HepG2 (cell line): ENCODE results near the gene CRY1. TPM values are rescaled to one million over a fixed set of nuclear protein-coding genes. Genes with fewer than 3 reads are reported as not detected.

Experiments
- ATAC-seq: fragments of 200-7000 bp; cut with Tn5 transposase; 3 replicates; pipeline ENCODE4 v1.9.1; 2020; ENCODE audit warnings: mild to moderate bottlenecking, moderate library complexity
- BruUV-seq: library from RNA; stranded (reverse); fragments of 400-500 nt; replicated peaks from 2 replicates; lab custom pipeline; 2021; lab: Mats Ljungman, UMichigan
- CTCF ChIA-PET: fragments of 300-600 bp; formaldehyde crosslinking; extraction: SDS; loops from one replicate; lab custom pipeline; 2021; ENCODE audit warnings: low total read pairs, inconsistent platforms, low intra/inter-chr PET ratio; lab: Yijun Ruan, JAX
- POLR2A ChIA-PET: fragments of 350-600 bp; sonication (Branson Sonifier 250); formaldehyde crosslinking; loops from one replicate; lab custom pipeline; 2020; ENCODE audit warnings: antibody characterized with exemption, inconsistent platforms; lab: Yijun Ruan, JAX
- DNase-seq: peaks from one replicate; pipeline ENCODE4 v3.0.0-alpha.2; 2015; ENCODE audit warnings: low spot score
- FAIRE-seq: peaks from 3 replicates; lab custom pipeline; 2011; peaks lifted over from hg19 to GRCh38; lab: Jason Lieb, UNC
- H2AFZ ChIP-seq: one replicate; pipeline ENCODE4 v1.6.1; 2011; ENCODE audit warnings: low read length, inconsistent platforms
- H3K27ac ChIP-seq: fragments of 300-600 bp; 3 replicates; pipeline ENCODE4 v1.8.0; 2011; ENCODE audit warnings: mixed run types, mild to moderate bottlenecking, mixed read lengths, low read length, inconsistent platforms; ENCODE audit not compliant: insufficient read depth; ENCODE audit errors: extremely low read length
- H3K27me3 ChIP-seq, 2 experiments: fragments of 200-600 bp in 1 of 2; 2 replicates in 1 of 2; 3 replicates in 1 of 2; pipeline versions ENCODE4 v1.6.0 to v1.8.0; 2011; ENCODE audit warnings: low read length in 2 of 2, mild to moderate bottlenecking in 2 of 2, moderate library complexity in 2 of 2, inconsistent platforms in 1 of 2; ENCODE audit not compliant: insufficient read depth in 2 of 2, control insufficient read depth in 1 of 2
- H3K36me3 ChIP-seq, 2 experiments: fragments of 200-600 bp in 1 of 2; replicated peaks in 1 of 2; 2 replicates in 1 of 2; 3 replicates in 1 of 2; pipeline versions ENCODE4 v1.5.1 to v1.8.0; 2011; ENCODE audit warnings: low read length in 2 of 2, inconsistent platforms in 1 of 2; ENCODE audit not compliant: insufficient read depth in 2 of 2, control insufficient read depth in 1 of 2
- H3K4me1 ChIP-seq: 2 replicates; pipeline ENCODE4 v1.5.1; 2012; ENCODE audit warnings: low read length, inconsistent platforms; ENCODE audit not compliant: insufficient read depth
- H3K4me2 ChIP-seq: 2 replicates; pipeline ENCODE4 v1.6.0; 2011; ENCODE audit warnings: low read depth, low read length, inconsistent platforms
- H3K4me3 ChIP-seq, 3 experiments: fragments of 200-600 bp in 1 of 3; sonication (generic), shearing (Covaris generic) in 1 of 3; replicated peaks in 1 of 3; 2 replicates each; pipeline ENCODE4 v1.5.1; 2011 to 2016; ENCODE audit warnings: low read length in 3 of 3, inconsistent platforms in 2 of 3, low read depth in 2 of 3, mild to moderate bottlenecking in 2 of 3, control low read depth in 1 of 3, mixed read lengths in 1 of 3; ENCODE audit not compliant: insufficient read depth in 1 of 3
- H3K79me2 ChIP-seq: one replicate; pipeline ENCODE4 v1.6.1; 2011; ENCODE audit warnings: low read length, inconsistent platforms; ENCODE audit not compliant: insufficient read depth
- H3K9ac ChIP-seq: 2 replicates; pipeline ENCODE4 v1.6.0; 2011; ENCODE audit warnings: mild to moderate bottlenecking, low read depth, low read length, inconsistent platforms; ENCODE audit not compliant: insufficient read depth
- H3K9me3 ChIP-seq: 2 replicates; pipeline ENCODE4 v1.5.1; 2012; ENCODE audit warnings: mild to moderate bottlenecking, low read length
- H4K20me1 ChIP-seq: 2 replicates; pipeline ENCODE4 v1.6.0; 2011; ENCODE audit warnings: inconsistent platforms, mild to moderate bottlenecking, low read length, moderate library complexity; ENCODE audit not compliant: insufficient read depth
- ASH2L ChIP-seq: fragments of 300-600, 200-600 bp; sonication (generic); IDR thresholded peaks from 2 replicates; pipeline ENCODE4 v1.7.0; 2017; ENCODE audit warnings: low read depth, mild to moderate bottlenecking, moderate library complexity, mixed read lengths, low read length; ENCODE audit not compliant: insufficient read length
- ATF2 ChIP-seq: sonication (generic); formaldehyde crosslinking; IDR thresholded peaks from 2 replicates; pipeline ENCODE4 v1.4.0; 2020; ENCODE audit warnings: missing genetic modification reagents
- CCAR2 ChIP-seq: fragments of 200-400 bp; formaldehyde crosslinking; optimal IDR thresholded peaks from 2 replicates; pipeline ENCODE3; 2018; ENCODE audit warnings: low read depth, mild to moderate bottlenecking, low read length, moderate library complexity
- MAFK ChIP-seq, 2 experiments: IDR thresholded peaks in 1 of 2; conservative IDR thresholded peaks in 1 of 2; 2 replicates each; pipeline ENCODE4 v1.6.1; 2011; ENCODE audit warnings: improper control_type of control experiment in 2 of 2, low read length in 2 of 2
- MAZ ChIP-seq, 2 experiments: sonication (generic) in 1 of 2; formaldehyde crosslinking in 1 of 2; IDR thresholded peaks; 2 replicates each; pipeline versions ENCODE4 v1.5.0 to v1.6.1; 2012 to 2020; ENCODE audit warnings: low read depth in 2 of 2, mild to moderate bottlenecking in 2 of 2, borderline replicate concordance in 1 of 2, improper control_type of control experiment in 1 of 2, low read length in 1 of 2, missing genetic modification reagents in 1 of 2, moderate library complexity in 1 of 2
- PCBP1 ChIP-seq: fragments of 200-400 bp; formaldehyde crosslinking; IDR thresholded peaks from 2 replicates; pipeline ENCODE4 v1.6.1; 2017; ENCODE audit warnings: mild to moderate bottlenecking, low read depth, low read length, borderline replicate concordance
- PRDM4 ChIP-seq: sonication (generic); formaldehyde crosslinking; IDR thresholded peaks from 2 replicates; pipeline ENCODE4 v1.9.0; 2021; ENCODE audit warnings: missing genetic modification reagents, borderline replicate concordance
- PRPF4 ChIP-seq: fragments of 200-400 bp; formaldehyde crosslinking; IDR thresholded peaks from 2 replicates; pipeline ENCODE4 v1.6.1; 2016; ENCODE audit warnings: low read length, low read depth; ENCODE audit not compliant: poor library complexity, severe bottlenecking
- SNAPC2 ChIP-seq: sonication (generic); formaldehyde crosslinking; IDR thresholded peaks from 2 replicates; pipeline ENCODE4 v1.8.1; 2022; ENCODE audit warnings: mild to moderate bottlenecking, missing genetic modification reagents
- ZNF124 ChIP-seq: sonication (generic); formaldehyde crosslinking; IDR thresholded peaks from 2 replicates; pipeline ENCODE4 v1.4.0; 2020; ENCODE audit warnings: missing genetic modification reagents
- ZNF496 ChIP-seq: sonication (generic); formaldehyde crosslinking; IDR thresholded peaks from 2 replicates; pipeline ENCODE4 v1.8.1; 2023; ENCODE audit warnings: mild to moderate bottlenecking, moderate library complexity, missing genetic modification reagents; ENCODE audit not compliant: insufficient replicate concordance
- WGBS: methylation state at CpG from one replicate; pipeline ENCODE4 v1.1.6; 2017; ENCODE audit warnings: low lambda C conversion rate; 5-methylcytosine and 5-hydroxymethylcytosine counted together
- in situ Hi-C: cut with HindIII; loops from 2 replicates; pipeline ENCODE4 v1.10.0; 2017; ENCODE audit warnings: low pct_unique_long_range_greater_than_20kb; ENCODE audit not compliant: extremely low pct_ligation_motif_present
- intact Hi-C: fragments of 100-400 bp; cut with micrococcal nuclease; formaldehyde crosslinking; loops from one replicate; pipeline ENCODE4 v1.10.0; 2022; ENCODE audit not compliant: unreplicated experiment
- polyA plus RNA-seq, 8 experiments: library from polyadenylated mRNA; depleted of rRNA in 3 of 8; stranded (reverse) in 7 of 8; unstranded in 1 of 8; fragments of >200 nt; fragmentation: Illumina TruSeq in 4 of 8; extraction: Trizol in 4 of 8; gene quantifications; 2 replicates each; pipeline versions ENCODE4 v1.2.1 to v1.2.3, GENCODE V29; 2011 to 2016; ENCODE audit warnings: low read depth in 4 of 8, missing spikeins in 1 of 8, mixed read lengths in 1 of 8; ENCODE audit not compliant: insufficient read depth in 1 of 8
- total RNA-seq, 5 experiments: library from RNA; depleted of rRNA; stranded (reverse); fragments of >200 nt; fragmentation: Illumina TruSeq; extraction: Trizol; gene quantifications; 2 replicates each; pipeline ENCODE4 v1.2.3, GENCODE V29; 2016; ENCODE audit warnings: low read depth in 1 of 5
- TF ChIP-seq, protein P1 (sequence below): sonication (generic); formaldehyde crosslinking; IDR thresholded peaks from 2 replicates; pipeline ENCODE4 v1.5.0; 2020; ENCODE audit warnings: missing genetic modification reagents

CRY1 gene
- total and polyA plus RNA-seq, 2 of the 13 experiments (the other 11 are each of a cell fraction or from before 2014, with no cell fraction given) = 11.4 to 13.9 TPM

- Histone ChIP-seq H2AFZ (no peak overlapping the region), H3K4me2 (no peak overlapping the region), H3K79me2 (no peaks in the 10 kb centered on the region), H3K4me1 (no peaks in the 10 kb centered on the region), H3K36me3 (peaks cover 0 to 12% of the 10 kb centered on the region in 2 experiments; a peak in 2 of 5 replicates), H3K27ac (no peak overlapping the region), H3K9me3 (no peaks in the 10 kb centered on the region), H4K20me1 (no peaks in the 10 kb centered on the region), H3K9ac (no peak overlapping the region), H3K4me3 (no peak overlapping the region), H3K27me3 (no peaks in the 10 kb centered on the region)
- WGBS = 93% methylated on average over 6 of the region's 6 CpGs
- intact Hi-C loops = no loop called here
- ATAC-seq (no peak), DNase-seq (no peak), FAIRE-seq (no peak)
- in situ Hi-C loops = no loop called here
- TF ChIP-seq ZNF124 (CRISPR knock-in tag) = no peak
- BruUV-seq = no TSS peak
- POLR2A ChIA-PET = no interaction called here
- CTCF ChIA-PET = no interaction called here
Measured at GRCh38 chr12:106999446-106999845, 93.9 kb downstream of the CRY1 start.

- ATAC-seq (no peak), FAIRE-seq (no peak), DNase-seq (no peak)
- BruUV-seq = no TSS peak
- Histone ChIP-seq H3K79me2 (no peaks in the 10 kb centered on the region), H3K9me3 (no peaks in the 10 kb centered on the region), H3K4me1 (no peaks in the 10 kb centered on the region), H3K27ac (no peak overlapping the region), H4K20me1 (no peaks in the 10 kb centered on the region), H3K36me3 (peaks cover 0 to 12% of the 10 kb centered on the region in 2 experiments; a peak in 2 of 5 replicates), H3K4me2 (no peak overlapping the region), H2AFZ (no peak overlapping the region), H3K27me3 (no peaks in the 10 kb centered on the region), H3K4me3 (no peak overlapping the region), H3K9ac (no peak overlapping the region)
- intact Hi-C loops (no loop called here), in situ Hi-C loops (no loop called here)
- CTCF ChIA-PET = no interaction called here
- 100% methylated on average over 1 of the region's 1 CpG for WGBS
- POLR2A ChIA-PET = interaction anchor here (1.8 kb wide), 1 partner anchor 11 kb away, joined by 6 read pairs; the partner anchor contains the start of gene MTERF2
- TF ChIP-seq MAFK (conservative IDR thresholded peaks at IDR 0.05 in 1 of 2, IDR thresholded peaks at IDR 0.05 in 1 of 2; ENCODE audit: low read length in 2 of 2) (peak; percentile 59 to 61), SNAPC2 (no peak), PCBP1 (no peak), ASH2L (no peak), PRPF4 (no peak), ATF2 (CRISPR knock-in tag) (no peak), ZNF496 (no peak), PRDM4 (no peak), CCAR2 (no peak), MAZ (IDR thresholded peaks at IDR 0.05; ENCODE audit: borderline replicate concordance, low read depth, low read length) (no peak), MAZ (CRISPR knock-in tag; IDR thresholded peaks at IDR 0.05; ENCODE audit: low read depth) (no peak)
- TF ChIP-seq, protein P1, sequence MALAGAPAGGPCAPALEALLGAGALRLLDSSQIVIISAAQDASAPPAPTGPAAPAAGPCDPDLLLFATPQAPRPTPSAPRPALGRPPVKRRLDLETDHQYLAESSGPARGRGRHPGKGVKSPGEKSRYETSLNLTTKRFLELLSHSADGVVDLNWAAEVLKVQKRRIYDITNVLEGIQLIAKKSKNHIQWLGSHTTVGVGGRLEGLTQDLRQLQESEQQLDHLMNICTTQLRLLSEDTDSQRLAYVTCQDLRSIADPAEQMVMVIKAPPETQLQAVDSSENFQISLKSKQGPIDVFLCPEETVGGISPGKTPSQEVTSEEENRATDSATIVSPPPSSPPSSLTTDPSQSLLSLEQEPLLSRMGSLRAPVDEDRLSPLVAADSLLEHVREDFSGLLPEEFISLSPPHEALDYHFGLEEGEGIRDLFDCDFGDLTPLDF (CRISPR knock-in tag) = no peak
Measured at GRCh38 chr12:106997916-106998315, 95.4 kb downstream of the CRY1 start.
